KOPT-K1 (cell line): ENCODE measurements around the gene TSC22D3.
"Not testable (repeated sequence)": the region's sequence is repeated elsewhere in the genome, so short reads cannot be mapped to it uniquely, and the experiment has no call there.

Experiments used
- H3K27ac ChIP-seq: fragments of 200-600 bp; sonication (generic); 2 replicates; pipeline ENCODE4 v1.5.1; 2016; ENCODE audit warnings: antibody characterized with exemption, mild to moderate bottlenecking, low read depth, low read length; ENCODE audit not compliant: poor library complexity, severe bottlenecking
- H3K36me3 ChIP-seq: fragments of 200-600 bp; sonication (generic); 2 replicates; pipeline ENCODE4 v1.5.1; 2017; ENCODE audit warnings: antibody characterized with exemption, mild to moderate bottlenecking, low read length, moderate library complexity; ENCODE audit not compliant: insufficient read depth
- H3K9me3 ChIP-seq: fragments of 200-600 bp; sonication (generic); 2 replicates; pipeline ENCODE4 v1.5.1; 2017; ENCODE audit warnings: antibody characterized with exemption, low read length, mild to moderate bottlenecking; ENCODE audit not compliant: insufficient read depth, poor library complexity, severe bottlenecking

The TSC22D3 gene

DNA sequence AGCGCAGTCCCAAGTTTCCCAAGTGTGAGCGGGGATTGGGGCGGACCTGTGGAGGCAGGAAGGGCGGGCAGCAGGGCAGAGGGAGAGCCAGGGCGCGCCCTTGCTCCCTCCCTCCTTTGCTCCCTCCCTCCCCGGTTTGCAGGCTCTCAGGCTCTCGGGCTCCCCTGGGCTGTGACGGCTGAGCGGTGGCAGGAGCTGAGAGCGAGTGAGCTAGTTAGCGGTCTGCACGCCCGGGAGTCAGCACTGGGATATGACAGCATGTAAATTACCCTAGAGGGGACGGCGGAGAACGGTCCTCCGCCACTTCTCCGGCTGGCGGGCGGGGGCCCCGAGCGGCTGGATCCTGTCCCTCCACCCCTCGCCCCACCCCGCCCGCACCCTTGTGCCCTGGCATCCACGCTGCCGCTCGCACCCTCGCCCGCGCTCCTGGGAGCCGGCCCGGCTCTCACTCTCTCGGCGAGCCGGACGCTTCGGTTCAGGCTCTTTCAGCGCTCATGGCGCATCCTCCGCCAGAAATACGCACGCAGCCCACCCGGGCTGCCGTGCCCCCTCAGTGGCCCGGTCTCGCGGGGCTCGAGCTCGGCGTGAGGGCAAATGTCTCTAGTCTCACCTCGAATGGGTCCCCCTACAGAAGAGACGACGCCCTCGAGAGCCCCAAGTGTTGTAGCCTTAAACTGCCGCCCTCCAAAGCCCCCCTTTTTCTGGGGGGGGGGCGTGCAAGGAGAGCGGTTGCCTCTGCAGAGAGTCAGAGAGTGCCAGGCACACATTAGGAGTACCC, at the start of gene TSC22D3:
Gene TSC22D3 (minus strand): TSS at position 54 of the 778 bp plus-strand sequence. CDS start 368 bp downstream, outside the sequence.
- Histone ChIP-seq H3K9me3 (no peaks in the 10 kb centered on the region), H3K36me3 (no peaks in the 10 kb centered on the region), H3K27ac (no peak within 1 kb of the TSS)

- Histone ChIP-seq H3K27ac (no peak overlapping the region), H3K9me3 (peaks cover 10% of the 10 kb centered on the region), H3K36me3 (no peaks in the 10 kb centered on the region)
Measured at GRCh38 chrX:107823456-107823855, 47.9 kb upstream of the TSC22D3 start.

- Histone ChIP-seq H3K36me3 (no peaks in the 10 kb centered on the region), H3K9me3 (peaks cover 14% of the 10 kb centered on the region), H3K27ac (no peak overlapping the region)
Measured at GRCh38 chrX:107823042-107823441, 47.5 kb upstream of the TSC22D3 start.

DNA sequence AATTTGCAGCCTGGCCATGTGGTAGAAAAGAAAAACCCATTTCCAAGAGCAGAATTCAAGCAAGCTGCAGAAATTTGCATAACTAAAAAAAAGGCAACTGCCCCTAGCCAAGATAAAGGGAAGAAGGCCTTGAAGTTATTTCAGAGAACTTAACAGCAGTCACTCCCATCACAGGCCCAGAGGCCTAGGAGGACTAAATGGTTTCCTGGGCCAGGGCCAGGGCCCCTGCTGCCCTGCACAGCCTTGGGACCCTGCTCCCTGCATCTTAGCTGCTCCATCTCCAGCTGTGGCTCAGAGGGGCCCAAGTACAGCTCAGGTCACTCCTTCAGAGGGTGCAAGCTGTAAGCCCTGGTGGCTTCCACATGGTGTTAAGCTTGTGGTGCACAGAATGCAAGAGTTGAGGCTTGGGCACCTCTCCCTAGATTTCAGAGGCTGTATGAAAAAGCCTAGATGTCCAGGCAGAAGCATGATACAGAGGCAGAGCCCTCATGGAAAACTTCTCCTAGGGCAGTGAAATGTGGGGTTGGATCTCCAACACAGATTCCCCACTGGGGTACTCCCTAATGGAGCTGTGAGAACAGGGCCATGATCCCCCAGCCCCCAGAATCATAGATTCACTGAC, 43.4 kb upstream of the TSC22D3 start:
- no peaks in the 10 kb centered on the region for H3K36me3 ChIP-seq
- H3K9me3 ChIP-seq = peaks cover 15% of the 10 kb centered on the region
- H3K27ac ChIP-seq = no peak overlapping the region

GRCh38 chrX:107810053-107810452, 34.5 kb upstream of the TSC22D3 start:
- H3K36me3 ChIP-seq, H3K27ac ChIP-seq, H3K9me3 ChIP-seq: not testable (repeated sequence)

- no peaks in the 10 kb centered on the region for H3K36me3 ChIP-seq
- no peaks in the 10 kb centered on the region for H3K9me3 ChIP-seq
- H3K27ac ChIP-seq = no peak overlapping the region
Measured at GRCh38 chrX:107805179-107805578, 29.6 kb upstream of the TSC22D3 start.

GRCh38 chrX:107804427-107804826, 28.8 kb upstream of the TSC22D3 start:
- no peaks in the 10 kb centered on the region for H3K9me3 ChIP-seq
- H3K27ac ChIP-seq = no peak overlapping the region
- H3K36me3 ChIP-seq = no peaks in the 10 kb centered on the region

GRCh38 chrX:107787827-107788226, 12.2 kb upstream of the TSC22D3 start:
- H3K27ac ChIP-seq = no peak overlapping the region
- H3K9me3 ChIP-seq = no peaks in the 10 kb centered on the region
- H3K36me3 ChIP-seq = no peaks in the 10 kb centered on the region

DNA sequence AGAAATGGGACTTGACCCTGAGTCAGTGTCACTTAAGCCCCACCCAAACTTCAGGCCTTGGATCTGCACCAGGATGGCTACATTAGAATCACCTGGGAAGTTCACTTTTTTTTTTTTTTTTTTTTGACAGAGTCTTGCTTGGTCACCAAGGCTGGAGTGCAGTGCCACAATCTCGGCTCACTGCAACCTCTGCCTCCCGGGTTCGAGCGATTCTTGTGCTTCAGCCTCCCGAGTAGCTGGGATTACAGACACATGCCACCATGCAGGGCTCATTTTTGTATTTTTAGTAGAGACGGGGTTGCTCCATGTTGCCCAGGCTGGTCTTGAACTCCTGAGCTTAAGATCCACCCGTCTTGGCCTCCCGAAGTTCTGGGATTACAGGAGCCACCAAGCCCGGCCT, 4.9 kb upstream of the TSC22D3 start:
- no peaks in the 10 kb centered on the region for H3K9me3 ChIP-seq
- H3K36me3 ChIP-seq = no peaks in the 10 kb centered on the region
- H3K27ac ChIP-seq = no peak overlapping the region

DNA sequence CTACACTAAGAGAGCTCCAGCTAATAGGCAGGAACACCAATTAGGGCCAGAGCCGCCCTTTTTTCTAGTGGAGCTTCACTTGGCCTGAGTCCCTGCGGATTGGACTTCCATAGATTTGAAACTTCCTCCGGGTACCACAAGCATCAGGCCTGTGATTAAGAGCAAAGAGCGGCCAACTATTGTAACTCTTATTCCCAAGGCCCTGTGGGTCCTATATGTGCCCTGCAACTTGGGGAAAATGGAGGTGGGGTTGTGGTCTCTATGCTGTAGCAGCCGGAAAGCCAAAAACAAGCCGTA, 1.9 kb upstream of the TSC22D3 start, which contains the start of gene NCBP2L:
Gene NCBP2L (plus strand): TSS at position 198 of the 297 bp plus-strand sequence. CDS start 16,488 bp downstream, outside the sequence.
- no peaks in the 10 kb centered on the region for H3K36me3 ChIP-seq
- no peak within 1 kb of the TSS for H3K27ac ChIP-seq
- no peaks in the 10 kb centered on the region for H3K9me3 ChIP-seq

- Histone ChIP-seq H3K27ac (no peak overlapping the region), H3K36me3 (no peaks in the 10 kb centered on the region), H3K9me3 (no peaks in the 10 kb centered on the region)
Measured at GRCh38 chrX:107776649-107777535, 1.3 kb upstream of the TSC22D3 start.

DNA sequence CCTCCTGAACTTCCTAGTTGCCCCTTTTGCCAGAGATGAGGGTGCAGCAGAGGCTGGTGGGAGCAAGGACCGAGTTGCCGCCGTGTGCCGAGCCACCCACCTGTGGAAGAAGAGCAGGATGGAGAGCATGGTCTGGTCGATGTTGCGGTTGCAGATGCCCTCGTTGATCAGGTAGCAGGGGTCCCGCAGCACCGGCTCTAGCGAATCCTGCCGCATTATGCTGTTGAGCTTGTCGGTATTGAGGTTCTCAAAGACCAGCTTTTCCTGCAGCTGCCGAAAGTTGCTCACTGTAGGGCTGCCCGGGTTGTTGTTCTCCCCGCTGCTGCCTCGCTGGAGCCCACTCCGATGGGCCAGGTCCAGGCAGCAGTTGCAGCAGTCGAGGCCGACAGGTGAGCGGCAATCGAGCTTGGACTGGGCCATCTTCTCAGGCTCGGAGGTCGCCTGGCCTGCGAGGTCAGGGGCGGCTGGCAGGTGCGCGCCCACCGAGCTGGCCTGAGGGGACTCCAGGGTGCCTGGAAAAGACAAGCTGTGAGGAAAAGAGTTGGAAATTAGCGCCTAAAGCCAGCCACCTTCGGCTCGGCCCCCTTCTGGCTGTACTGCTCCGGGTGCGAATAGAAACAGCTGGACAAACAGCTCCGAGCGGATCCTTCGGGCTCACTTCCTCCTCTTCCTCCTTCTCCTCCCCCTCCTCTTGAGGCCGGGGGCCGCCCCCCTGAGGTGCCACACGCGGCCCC, 420 bp downstream of the TSC22D3 start:
- no peak overlapping the region for H3K27ac ChIP-seq
- no peaks in the 10 kb centered on the region for H3K9me3 ChIP-seq
- no peaks in the 10 kb centered on the region for H3K36me3 ChIP-seq

- Histone ChIP-seq H3K36me3 (no peaks in the 10 kb centered on the region), H3K27ac (no peak overlapping the region), H3K9me3 (no peaks in the 10 kb centered on the region)
Measured at GRCh38 chrX:107773906-107774435, 1.6 kb downstream of the TSC22D3 start.

DNA sequence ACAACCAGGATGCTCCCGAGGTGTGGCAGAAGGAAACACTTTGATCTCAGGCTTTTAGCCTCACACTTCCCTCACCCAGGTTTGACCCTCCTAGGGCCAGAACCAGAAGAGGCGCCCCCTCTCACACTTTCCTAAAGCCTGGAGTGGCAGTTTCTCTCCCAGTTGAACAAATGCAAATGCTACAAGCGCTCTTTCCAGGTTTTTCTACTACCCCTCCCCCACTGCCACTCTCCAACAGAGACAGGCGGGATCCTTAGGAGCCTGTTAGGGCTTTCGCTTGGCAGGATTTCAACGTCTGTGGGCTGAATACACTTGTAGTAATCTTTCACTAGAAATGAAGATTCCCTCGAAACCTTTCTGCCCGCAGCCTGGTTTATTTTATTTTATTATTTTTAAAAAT, 2.4 kb downstream of the TSC22D3 start:
- H3K9me3 ChIP-seq = no peaks in the 10 kb centered on the region
- no peaks in the 10 kb centered on the region for H3K36me3 ChIP-seq
- H3K27ac ChIP-seq = no peak overlapping the region
